GM23338 (cell line): ENCODE data around the gene TRIM25. TPM values are rescaled to one million over a fixed set of nuclear protein-coding genes. Genes with fewer than 3 reads are reported as not detected.

ENCODE experiments used
- ATAC-seq: fragments of 200-7000 bp; cut with Tn5 transposase; 3 replicates; pipeline ENCODE4 v1.9.1; 2020
- DNase-seq: peaks from one replicate; pipeline ENCODE4 v3.0.0-alpha.2; 2015; ENCODE audit warnings: low spot score
- H2AFZ ChIP-seq: fragments of 200-600 bp; sonication (generic); 2 replicates; pipeline ENCODE4 v1.8.0; 2016; ENCODE audit warnings: antibody characterized with exemption, mild to moderate bottlenecking, moderate library complexity
- H3F3A ChIP-seq: fragments of 200-600 bp; sonication (generic); replicated peaks from 2 replicates; pipeline ENCODE4 v1.8.0; 2017; ENCODE audit warnings: antibody characterized with exemption, mixed run types, low read depth
- H3K27ac ChIP-seq: fragments of 200-600 bp; sonication (generic); 2 replicates; pipeline ENCODE4 v1.6.1; 2016; ENCODE audit warnings: low read depth
- H3K27me3 ChIP-seq: fragments of 200-600 bp; sonication (generic); 2 replicates; pipeline ENCODE4 v1.8.0; 2016; ENCODE audit warnings: mild to moderate bottlenecking, mixed run types, moderate library complexity; ENCODE audit not compliant: insufficient read depth
- H3K36me3 ChIP-seq: fragments of 200-600 bp; sonication (generic); 2 replicates; pipeline ENCODE4 v1.8.0; 2016; ENCODE audit warnings: mild to moderate bottlenecking; ENCODE audit not compliant: insufficient read depth
- H3K4me1 ChIP-seq: fragments of 200-600 bp; sonication (generic); 2 replicates; pipeline ENCODE4 v1.8.0; 2016; ENCODE audit warnings: mild to moderate bottlenecking, moderate library complexity; ENCODE audit not compliant: insufficient read depth
- H3K4me2 ChIP-seq: fragments of 200-600 bp; sonication (generic); 2 replicates; pipeline ENCODE4 v1.7.1; 2017; ENCODE audit warnings: mixed run types
- H3K4me3 ChIP-seq: fragments of 200-600 bp; sonication (generic); 2 replicates; pipeline ENCODE4 v1.6.1; 2016; ENCODE audit warnings: mixed run types
- H3K79me2 ChIP-seq: fragments of 200-600 bp; sonication (generic); replicated peaks from 2 replicates; pipeline ENCODE4 v1.8.0; 2017; ENCODE audit warnings: mild to moderate bottlenecking; ENCODE audit not compliant: insufficient read depth
- H3K9me2 ChIP-seq: fragments of 200-600 bp; sonication (generic); 2 replicates; pipeline ENCODE4 v1.8.0; 2017; ENCODE audit not compliant: insufficient read depth
- H4K20me1 ChIP-seq: fragments of 200-600 bp; sonication (generic); replicated peaks from 2 replicates; pipeline ENCODE4 v1.8.0; 2017; ENCODE audit warnings: mild to moderate bottlenecking; ENCODE audit not compliant: insufficient read depth
- H3K27ac Mint-ChIP-seq: 2 replicates; pipeline ENCODE4 v1.8.0; 2020; ENCODE audit warnings: inconsistent platforms, mild to moderate bottlenecking, moderate library complexity, mixed read lengths
- H3K27me3 Mint-ChIP-seq: 3 replicates; pipeline ENCODE4 v1.8.0; 2022; ENCODE audit warnings: low read depth, mild to moderate bottlenecking, moderate library complexity, mixed read lengths, inconsistent platforms; ENCODE audit not compliant: insufficient read depth, poor library complexity
- H3K36me3 Mint-ChIP-seq: 3 replicates; pipeline ENCODE4 v1.8.0; 2021; ENCODE audit warnings: low read depth, mild to moderate bottlenecking, inconsistent platforms, moderate library complexity, mixed read lengths
- H3K4me1 Mint-ChIP-seq: 3 replicates; pipeline ENCODE4 v1.8.0; 2020; ENCODE audit warnings: mild to moderate bottlenecking, inconsistent platforms, mixed read lengths
- H3K4me3 Mint-ChIP-seq: 3 replicates; pipeline ENCODE4 v1.8.0; 2021; ENCODE audit warnings: moderate library complexity, mild to moderate bottlenecking, inconsistent platforms, mixed read lengths
- H3K9me3 Mint-ChIP-seq: 3 replicates; pipeline ENCODE4 v1.8.0; 2020; ENCODE audit warnings: moderate library complexity, mild to moderate bottlenecking, inconsistent platforms, mixed read lengths
- CREB1 ChIP-seq: fragments of 250-450 bp; sonication (Bioruptor Pico); IDR thresholded peaks from 2 replicates; pipeline ENCODE4 v1.5.0; 2020; ENCODE audit warnings: low read depth, mild to moderate bottlenecking, moderate library complexity
- EZH2 ChIP-seq: fragments of 200-600 bp; sonication (generic); IDR thresholded peaks from one replicate; pipeline ENCODE4 v1.8.0; 2017; ENCODE audit warnings: antibody characterized with exemption, mild to moderate bottlenecking, low read depth; ENCODE audit not compliant: unreplicated experiment
- EZH2phosphoT487 ChIP-seq: fragments of 200-600 bp; sonication (generic); IDR thresholded peaks from one replicate; pipeline ENCODE4 v1.8.1; 2018; ENCODE audit warnings: antibody characterized with exemption; ENCODE audit not compliant: unreplicated experiment
- NANOG ChIP-seq: IDR thresholded peaks from 2 replicates; pipeline ENCODE4 v1.6.1; 2016; ENCODE audit warnings: antibody characterized with exemption, borderline replicate concordance
- POLR2AphosphoS5 ChIP-seq: IDR thresholded peaks from 2 replicates; pipeline ENCODE4 v1.6.1; 2016; ENCODE audit warnings: antibody characterized with exemption, low read depth
- STAT1 ChIP-seq: IDR thresholded peaks from one replicate; pipeline ENCODE4 v1.6.1; 2016; ENCODE audit warnings: antibody characterized with exemption; ENCODE audit not compliant: unreplicated experiment
- ZNF331 ChIP-seq: fragments of 250-450 bp; sonication (Bioruptor Pico); IDR thresholded peaks from 2 replicates; pipeline ENCODE4 v1.5.0; 2020; ENCODE audit warnings: low read depth, mild to moderate bottlenecking, moderate library complexity
- polyA plus RNA-seq: library from polyadenylated mRNA; unstranded; fragments of >200 nt; fragmentation: Nextera tagmentation; extraction: Ambion mirVana; gene quantifications from 2 replicates; pipeline ENCODE4 v1.2.1, GENCODE V29; 2016
- total RNA-seq: library from RNA; depleted of rRNA; stranded (reverse); fragments of >200 nt; shearing (Covaris generic); gene quantifications from 2 replicates; pipeline ENCODE4 v1.2.3, GENCODE V29; 2014
- TF ChIP-seq, protein P1 (sequence below): fragments of 250-450 bp; sonication (Bioruptor Pico); IDR thresholded peaks from 2 replicates; pipeline ENCODE4 v1.5.0; 2020; ENCODE audit warnings: mild to moderate bottlenecking, moderate library complexity
- TF ChIP-seq, protein P2 (sequence below): IDR thresholded peaks from one replicate; pipeline ENCODE4 v1.6.1; 2018; ENCODE audit warnings: antibody characterized with exemption; ENCODE audit not compliant: unreplicated experiment
- TF ChIP-seq, protein P3 (sequence below): IDR thresholded peaks from 2 replicates; pipeline ENCODE4 v1.6.1; 2016; ENCODE audit warnings: antibody characterized with exemption

TRIM25 gene
- total and polyA plus RNA-seq, 2 experiments from 2014 or later: 19.6 to 36.2 TPM

DNA sequence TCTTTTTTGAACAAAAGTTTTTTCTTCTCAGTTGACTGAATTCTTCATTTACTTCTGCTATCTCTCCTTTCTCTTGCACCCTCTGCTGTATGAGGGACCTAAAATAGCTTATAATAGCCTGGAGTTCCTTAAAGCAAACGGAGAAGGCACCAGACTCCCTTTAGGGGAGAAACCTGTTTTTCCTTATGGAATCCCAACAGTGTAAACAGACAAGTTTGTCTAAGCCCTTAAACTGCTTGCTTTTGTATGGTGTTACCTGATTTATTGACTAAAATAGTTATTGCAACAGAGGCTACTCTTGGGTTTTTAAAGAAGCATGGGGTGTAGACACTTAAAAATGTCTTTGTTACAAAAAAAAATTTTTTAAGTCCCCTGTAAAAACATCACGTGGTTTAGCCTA, 12.9 kb upstream of the TRIM25 start (continued):
- TF ChIP-seq, protein P1, sequence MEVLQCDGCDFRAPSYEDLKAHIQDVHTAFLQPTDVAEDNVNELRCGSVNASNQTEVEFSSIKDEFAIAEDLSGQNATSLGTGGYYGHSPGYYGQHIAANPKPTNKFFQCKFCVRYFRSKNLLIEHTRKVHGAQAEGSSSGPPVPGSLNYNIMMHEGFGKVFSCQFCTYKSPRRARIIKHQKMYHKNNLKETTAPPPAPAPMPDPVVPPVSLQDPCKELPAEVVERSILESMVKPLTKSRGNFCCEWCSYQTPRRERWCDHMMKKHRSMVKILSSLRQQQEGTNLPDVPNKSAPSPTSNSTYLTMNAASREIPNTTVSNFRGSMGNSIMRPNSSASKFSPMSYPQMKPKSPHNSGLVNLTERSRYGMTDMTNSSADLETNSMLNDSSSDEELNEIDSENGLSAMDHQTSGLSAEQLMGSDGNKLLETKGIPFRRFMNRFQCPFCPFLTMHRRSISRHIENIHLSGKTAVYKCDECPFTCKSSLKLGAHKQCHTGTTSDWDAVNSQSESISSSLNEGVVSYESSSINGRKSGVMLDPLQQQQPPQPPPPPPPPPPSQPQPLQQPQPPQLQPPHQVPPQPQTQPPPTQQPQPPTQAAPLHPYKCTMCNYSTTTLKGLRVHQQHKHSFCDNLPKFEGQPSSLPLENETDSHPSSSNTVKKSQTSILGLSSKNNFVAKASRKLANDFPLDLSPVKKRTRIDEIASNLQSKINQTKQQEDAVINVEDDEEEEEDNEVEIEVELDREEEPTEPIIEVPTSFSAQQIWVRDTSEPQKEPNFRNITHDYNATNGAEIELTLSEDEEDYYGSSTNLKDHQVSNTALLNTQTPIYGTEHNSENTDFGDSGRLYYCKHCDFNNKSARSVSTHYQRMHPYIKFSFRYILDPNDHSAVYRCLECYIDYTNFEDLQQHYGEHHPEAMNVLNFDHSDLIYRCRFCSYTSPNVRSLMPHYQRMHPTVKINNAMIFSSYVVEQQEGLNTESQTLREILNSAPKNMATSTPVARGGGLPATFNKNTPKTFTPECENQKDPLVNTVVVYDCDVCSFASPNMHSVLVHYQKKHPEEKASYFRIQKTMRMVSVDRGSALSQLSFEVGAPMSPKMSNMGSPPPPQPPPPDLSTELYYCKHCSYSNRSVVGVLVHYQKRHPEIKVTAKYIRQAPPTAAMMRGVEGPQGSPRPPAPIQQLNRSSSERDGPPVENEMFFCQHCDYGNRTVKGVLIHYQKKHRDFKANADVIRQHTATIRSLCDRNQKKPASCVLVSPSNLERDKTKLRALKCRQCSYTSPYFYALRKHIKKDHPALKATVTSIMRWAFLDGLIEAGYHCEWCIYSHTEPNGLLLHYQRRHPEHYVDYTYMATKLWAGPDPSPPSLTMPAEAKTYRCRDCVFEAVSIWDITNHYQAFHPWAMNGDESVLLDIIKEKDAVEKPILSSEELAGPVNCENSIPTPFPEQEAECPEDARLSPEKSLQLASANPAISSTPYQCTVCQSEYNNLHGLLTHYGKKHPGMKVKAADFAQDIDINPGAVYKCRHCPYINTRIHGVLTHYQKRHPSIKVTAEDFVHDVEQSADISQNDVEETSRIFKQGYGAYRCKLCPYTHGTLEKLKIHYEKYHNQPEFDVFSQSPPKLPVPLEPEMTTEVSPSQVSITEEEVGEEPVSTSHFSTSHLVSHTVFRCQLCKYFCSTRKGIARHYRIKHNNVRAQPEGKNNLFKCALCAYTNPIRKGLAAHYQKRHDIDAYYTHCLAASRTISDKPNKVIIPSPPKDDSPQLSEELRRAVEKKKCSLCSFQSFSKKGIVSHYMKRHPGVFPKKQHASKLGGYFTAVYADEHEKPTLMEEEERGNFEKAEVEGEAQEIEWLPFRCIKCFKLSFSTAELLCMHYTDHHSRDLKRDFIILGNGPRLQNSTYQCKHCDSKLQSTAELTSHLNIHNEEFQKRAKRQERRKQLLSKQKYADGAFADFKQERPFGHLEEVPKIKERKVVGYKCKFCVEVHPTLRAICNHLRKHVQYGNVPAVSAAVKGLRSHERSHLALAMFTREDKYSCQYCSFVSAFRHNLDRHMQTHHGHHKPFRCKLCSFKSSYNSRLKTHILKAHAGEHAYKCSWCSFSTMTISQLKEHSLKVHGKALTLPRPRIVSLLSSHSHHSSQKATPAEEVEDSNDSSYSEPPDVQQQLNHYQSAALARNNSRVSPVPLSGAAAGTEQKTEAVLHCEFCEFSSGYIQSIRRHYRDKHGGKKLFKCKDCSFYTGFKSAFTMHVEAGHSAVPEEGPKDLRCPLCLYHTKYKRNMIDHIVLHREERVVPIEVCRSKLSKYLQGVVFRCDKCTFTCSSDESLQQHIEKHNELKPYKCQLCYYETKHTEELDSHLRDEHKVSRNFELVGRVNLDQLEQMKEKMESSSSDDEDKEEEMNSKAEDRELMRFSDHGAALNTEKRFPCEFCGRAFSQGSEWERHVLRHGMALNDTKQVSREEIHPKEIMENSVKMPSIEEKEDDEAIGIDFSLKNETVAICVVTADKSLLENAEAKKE (CRISPR knock-in tag): no peak
- TF ChIP-seq ZNF331 (no peak), EZH2 (no peak), STAT1 (no peak), CREB1 (CRISPR knock-in tag) (no peak), NANOG (no peak)

DNA sequence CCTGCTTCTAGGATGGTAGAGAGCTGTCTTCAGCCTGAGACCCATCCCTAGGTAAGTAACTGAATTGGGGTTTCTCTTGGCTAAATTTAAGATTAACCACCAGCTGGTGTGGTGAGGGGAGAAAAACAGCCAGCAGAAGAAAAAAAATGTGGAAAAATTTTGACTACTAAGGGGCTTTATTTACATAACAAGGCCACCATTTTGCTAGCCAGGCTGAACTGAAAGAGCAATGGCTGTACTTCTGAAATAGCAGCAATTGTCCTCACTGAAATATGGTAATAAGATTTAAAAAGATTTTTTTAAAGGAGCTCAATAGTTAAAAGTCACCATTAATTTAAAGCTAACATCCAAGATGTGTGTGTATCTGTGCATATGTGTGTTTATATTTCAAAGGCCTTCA, 12.4 kb upstream of the TRIM25 start:
- peak overlapping the region; percentile 25 for H3K4me3 ChIP-seq
- peaks cover 53% of the 10 kb centered on the region for H3K9me3 Mint-ChIP-seq
- TF ChIP-seq POLR2AphosphoS5 (no peak), EZH2phosphoT487 (no peak), ZNF331 (no peak)
- TF ChIP-seq, protein P2, sequence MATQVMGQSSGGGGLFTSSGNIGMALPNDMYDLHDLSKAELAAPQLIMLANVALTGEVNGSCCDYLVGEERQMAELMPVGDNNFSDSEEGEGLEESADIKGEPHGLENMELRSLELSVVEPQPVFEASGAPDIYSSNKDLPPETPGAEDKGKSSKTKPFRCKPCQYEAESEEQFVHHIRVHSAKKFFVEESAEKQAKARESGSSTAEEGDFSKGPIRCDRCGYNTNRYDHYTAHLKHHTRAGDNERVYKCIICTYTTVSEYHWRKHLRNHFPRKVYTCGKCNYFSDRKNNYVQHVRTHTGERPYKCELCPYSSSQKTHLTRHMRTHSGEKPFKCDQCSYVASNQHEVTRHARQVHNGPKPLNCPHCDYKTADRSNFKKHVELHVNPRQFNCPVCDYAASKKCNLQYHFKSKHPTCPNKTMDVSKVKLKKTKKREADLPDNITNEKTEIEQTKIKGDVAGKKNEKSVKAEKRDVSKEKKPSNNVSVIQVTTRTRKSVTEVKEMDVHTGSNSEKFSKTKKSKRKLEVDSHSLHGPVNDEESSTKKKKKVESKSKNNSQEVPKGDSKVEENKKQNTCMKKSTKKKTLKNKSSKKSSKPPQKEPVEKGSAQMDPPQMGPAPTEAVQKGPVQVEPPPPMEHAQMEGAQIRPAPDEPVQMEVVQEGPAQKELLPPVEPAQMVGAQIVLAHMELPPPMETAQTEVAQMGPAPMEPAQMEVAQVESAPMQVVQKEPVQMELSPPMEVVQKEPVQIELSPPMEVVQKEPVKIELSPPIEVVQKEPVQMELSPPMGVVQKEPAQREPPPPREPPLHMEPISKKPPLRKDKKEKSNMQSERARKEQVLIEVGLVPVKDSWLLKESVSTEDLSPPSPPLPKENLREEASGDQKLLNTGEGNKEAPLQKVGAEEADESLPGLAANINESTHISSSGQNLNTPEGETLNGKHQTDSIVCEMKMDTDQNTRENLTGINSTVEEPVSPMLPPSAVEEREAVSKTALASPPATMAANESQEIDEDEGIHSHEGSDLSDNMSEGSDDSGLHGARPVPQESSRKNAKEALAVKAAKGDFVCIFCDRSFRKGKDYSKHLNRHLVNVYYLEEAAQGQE: no peak
- TF ChIP-seq, protein P3, sequence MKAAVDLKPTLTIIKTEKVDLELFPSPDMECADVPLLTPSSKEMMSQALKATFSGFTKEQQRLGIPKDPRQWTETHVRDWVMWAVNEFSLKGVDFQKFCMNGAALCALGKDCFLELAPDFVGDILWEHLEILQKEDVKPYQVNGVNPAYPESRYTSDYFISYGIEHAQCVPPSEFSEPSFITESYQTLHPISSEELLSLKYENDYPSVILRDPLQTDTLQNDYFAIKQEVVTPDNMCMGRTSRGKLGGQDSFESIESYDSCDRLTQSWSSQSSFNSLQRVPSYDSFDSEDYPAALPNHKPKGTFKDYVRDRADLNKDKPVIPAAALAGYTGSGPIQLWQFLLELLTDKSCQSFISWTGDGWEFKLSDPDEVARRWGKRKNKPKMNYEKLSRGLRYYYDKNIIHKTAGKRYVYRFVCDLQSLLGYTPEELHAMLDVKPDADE: no peak

More for the DNA sequence above, 12.4 kb upstream of the TRIM25 start:
- Histone ChIP-seq H4K20me1 (no peaks in the 10 kb centered on the region), H2AFZ (no peak overlapping the region), H3K4me1 (peaks cover 26% of the 10 kb centered on the region), H3K79me2 (no peaks in the 10 kb centered on the region), H3K27ac (peak overlapping the region; percentile 87), H3K4me2 (peak overlapping the region; percentile 64), H3F3A (0 out of 2 replicates have a peak, but pooled peaks cover 3% of the 10 kb centered on the region), H3K9me2 (no peaks in the 10 kb centered on the region), H3K36me3 (peaks cover 11% of the 10 kb centered on the region; the same call in 1 of the 2 replicates), H3K27me3 (no peaks in the 10 kb centered on the region)
- H3K27me3 Mint-ChIP-seq: peaks cover 2% of the 10 kb centered on the region
- H3K27ac Mint-ChIP-seq: peak overlapping the region; percentile 85
- peak; percentile 58 for DNase-seq
- no peak overlapping the region; the same call in 2 of the 3 replicates for H3K4me3 Mint-ChIP-seq
- H3K36me3 Mint-ChIP-seq: peaks cover 32% of the 10 kb centered on the region; the same call in 2 of the 3 replicates
- H3K4me1 Mint-ChIP-seq: peaks cover 26% of the 10 kb centered on the region
- peak; percentile 41; the same call in 2 of the 3 replicates for ATAC-seq
